GM18867 (cell line): Measurements from ENCODE around the gene CRELD1.
"Not testable (repeated sequence)": the region's sequence is repeated elsewhere in the genome, so short reads cannot be mapped to it uniquely, and the experiment has no call there.

Experiments used
- ATAC-seq: cut with Tn5 transposase; IDR thresholded peaks from one replicate; pipeline ENCODE4 v1.9.1; 2021; ENCODE audit warnings: mild to moderate bottlenecking, moderate library complexity; ENCODE audit not compliant: unreplicated experiment

Gene CRELD1

GRCh38 chr3:9933561-9934234 lies at the start of gene CRELD1:
Gene CRELD1 (plus strand): TSS chr3:9933834. CDS start chr3:9934439, 605 bp downstream.
- ATAC-seq: peak; percentile 85

- no peak for ATAC-seq
Observed at GRCh38 chr3:9884555-9885165, 49.0 kb upstream of the CRELD1 start.

- no peak for ATAC-seq
Observed at GRCh38 chr3:9886328-9886727, 47.3 kb upstream of the CRELD1 start.

- ATAC-seq: no peak
Observed at GRCh38 chr3:9887480-9887879, 46.2 kb upstream of the CRELD1 start.

GRCh38 chr3:9888540-9888939 lies 45.1 kb upstream of the CRELD1 start:
- ATAC-seq: no peak

- ATAC-seq: no peak
Observed at GRCh38 chr3:9889405-9889804, 44.2 kb upstream of the CRELD1 start.

GRCh38 chr3:9890249-9891071 lies 43.2 kb upstream of the CRELD1 start, which contains the start of gene JAGN1:
Gene JAGN1 (plus strand): TSS chr3:9890610. CDS start chr3:9890723, 113 bp downstream.
- peak; percentile 85 for ATAC-seq

- no peak for ATAC-seq
Observed at GRCh38 chr3:9891072-9891622, 42.5 kb upstream of the CRELD1 start.

GRCh38 chr3:9893739-9894138 lies 39.9 kb upstream of the CRELD1 start:
- no peak for ATAC-seq

- ATAC-seq: not testable (repeated sequence)
Observed at GRCh38 chr3:9895715-9896114, 37.9 kb upstream of the CRELD1 start.

GRCh38 chr3:9896755-9897407 lies 36.8 kb upstream of the CRELD1 start:
- not testable (repeated sequence) for ATAC-seq

- no peak for ATAC-seq
Observed at GRCh38 chr3:9897408-9898372, 35.9 kb upstream of the CRELD1 start.

- no peak for ATAC-seq
Observed at GRCh38 chr3:9898467-9899241, 35.0 kb upstream of the CRELD1 start.

GRCh38 chr3:9899289-9899791 lies 34.3 kb upstream of the CRELD1 start:
- ATAC-seq: no peak

GRCh38 chr3:9900965-9901415 lies 32.6 kb upstream of the CRELD1 start:
- ATAC-seq: not testable (repeated sequence)

GRCh38 chr3:9901967-9902366 lies 31.7 kb upstream of the CRELD1 start:
- no peak for ATAC-seq

GRCh38 chr3:9902372-9903237 lies 31.0 kb upstream of the CRELD1 start, which contains the start of gene IL17RE:
Gene IL17RE (plus strand): TSS chr3:9902848. CDS start chr3:9902933, 85 bp downstream.
- ATAC-seq: no peak

GRCh38 chr3:9903238-9903624 lies 30.4 kb upstream of the CRELD1 start:
- ATAC-seq: no peak
